ENCODE data around the gene CFAP299.

Gene CFAP299

DNA sequence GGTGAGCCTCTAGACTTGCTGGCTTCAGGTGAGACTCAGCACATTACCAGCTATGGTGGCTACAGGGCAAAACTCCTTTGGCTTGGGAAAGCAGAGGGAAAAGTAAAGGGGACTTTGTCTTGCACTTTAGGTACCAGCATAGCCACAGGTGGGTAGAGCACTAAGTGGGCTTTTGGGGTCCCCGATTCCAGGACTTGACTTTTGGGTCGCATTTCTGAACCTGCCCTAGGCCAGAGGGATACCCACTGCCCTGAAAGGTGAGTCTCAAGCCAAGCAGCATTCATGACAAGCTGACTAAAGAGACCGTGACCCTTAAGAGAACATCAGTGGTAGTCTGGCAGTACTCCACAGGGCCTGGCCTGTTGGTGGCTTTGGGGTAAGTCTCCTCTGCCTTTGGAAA lies 224.8 kb downstream of the CFAP299 start:
- H3K4me3 ChIP-seq (ENCODE audit: low read length), result no peak overlapping the region
- DNase-seq (ENCODE audit: low read depth), result no peak
- TF ChIP-seq, protein P1, sequence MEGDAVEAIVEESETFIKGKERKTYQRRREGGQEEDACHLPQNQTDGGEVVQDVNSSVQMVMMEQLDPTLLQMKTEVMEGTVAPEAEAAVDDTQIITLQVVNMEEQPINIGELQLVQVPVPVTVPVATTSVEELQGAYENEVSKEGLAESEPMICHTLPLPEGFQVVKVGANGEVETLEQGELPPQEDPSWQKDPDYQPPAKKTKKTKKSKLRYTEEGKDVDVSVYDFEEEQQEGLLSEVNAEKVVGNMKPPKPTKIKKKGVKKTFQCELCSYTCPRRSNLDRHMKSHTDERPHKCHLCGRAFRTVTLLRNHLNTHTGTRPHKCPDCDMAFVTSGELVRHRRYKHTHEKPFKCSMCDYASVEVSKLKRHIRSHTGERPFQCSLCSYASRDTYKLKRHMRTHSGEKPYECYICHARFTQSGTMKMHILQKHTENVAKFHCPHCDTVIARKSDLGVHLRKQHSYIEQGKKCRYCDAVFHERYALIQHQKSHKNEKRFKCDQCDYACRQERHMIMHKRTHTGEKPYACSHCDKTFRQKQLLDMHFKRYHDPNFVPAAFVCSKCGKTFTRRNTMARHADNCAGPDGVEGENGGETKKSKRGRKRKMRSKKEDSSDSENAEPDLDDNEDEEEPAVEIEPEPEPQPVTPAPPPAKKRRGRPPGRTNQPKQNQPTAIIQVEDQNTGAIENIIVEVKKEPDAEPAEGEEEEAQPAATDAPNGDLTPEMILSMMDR (conservative IDR thresholded peaks at IDR 0.05; ENCODE audit: low read length), result no peak

DNA sequence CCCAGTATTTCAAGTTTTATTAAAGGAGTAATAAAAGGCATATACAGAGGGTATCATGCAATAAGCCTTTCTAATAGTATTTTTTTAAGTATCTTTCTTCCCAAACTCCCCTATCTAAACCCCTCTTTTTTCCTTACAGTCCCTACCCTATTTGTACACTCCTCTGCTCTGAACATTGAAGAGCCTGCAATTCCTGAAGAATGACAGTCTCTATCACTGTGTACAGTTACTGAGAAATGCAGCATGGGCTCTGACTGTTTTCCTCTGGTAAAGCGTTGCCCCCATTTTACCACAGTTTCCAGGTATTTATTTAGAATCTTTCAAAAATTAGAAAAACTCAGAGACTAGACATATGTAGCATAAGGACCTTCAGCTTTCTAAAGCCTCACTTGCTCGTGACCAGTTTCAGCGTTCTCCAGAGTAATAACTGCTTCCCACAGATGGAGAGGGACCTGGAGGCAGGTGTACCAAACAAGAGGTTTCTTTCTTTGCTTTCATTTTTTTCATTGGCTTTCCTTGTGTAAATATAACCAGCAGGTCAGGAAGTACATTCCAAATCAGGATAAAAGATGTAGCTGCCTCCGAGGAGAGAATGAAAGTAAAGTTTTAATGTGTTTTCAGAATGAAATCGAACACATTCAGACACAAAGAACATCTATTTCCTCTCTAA lies 230.8 kb downstream of the CFAP299 start:
- H3K4me3 ChIP-seq (ENCODE audit: low read length), result peak overlapping the region; percentile 32
- TF ChIP-seq, protein P1 (conservative IDR thresholded peaks at IDR 0.05; ENCODE audit: low read length), result no peak
- no peak for DNase-seq (ENCODE audit: low read depth)

DNA sequence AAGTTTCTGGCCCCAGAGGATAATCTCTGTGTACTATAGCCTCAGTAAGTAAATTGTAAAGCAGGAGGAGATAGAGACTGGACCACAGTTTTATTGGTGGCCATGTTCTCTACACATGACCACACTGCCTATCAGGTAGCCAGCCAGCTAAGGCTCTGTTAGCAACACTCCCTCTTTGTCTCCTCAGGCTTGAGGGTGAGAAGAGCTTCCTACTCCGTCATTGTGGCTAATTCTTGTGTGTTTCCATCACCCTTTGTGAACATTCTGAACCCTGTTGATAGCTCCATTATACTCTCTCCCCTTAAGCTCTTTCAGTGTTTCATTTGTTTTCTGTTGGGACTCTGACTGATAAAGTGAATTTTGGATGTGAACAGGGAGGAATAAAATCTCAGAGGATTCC lies 233.4 kb downstream of the CFAP299 start:
- TF ChIP-seq, protein P1 (conservative IDR thresholded peaks at IDR 0.05; ENCODE audit: low read length), result no peak
- DNase-seq (ENCODE audit: low read depth), result no peak

DNA sequence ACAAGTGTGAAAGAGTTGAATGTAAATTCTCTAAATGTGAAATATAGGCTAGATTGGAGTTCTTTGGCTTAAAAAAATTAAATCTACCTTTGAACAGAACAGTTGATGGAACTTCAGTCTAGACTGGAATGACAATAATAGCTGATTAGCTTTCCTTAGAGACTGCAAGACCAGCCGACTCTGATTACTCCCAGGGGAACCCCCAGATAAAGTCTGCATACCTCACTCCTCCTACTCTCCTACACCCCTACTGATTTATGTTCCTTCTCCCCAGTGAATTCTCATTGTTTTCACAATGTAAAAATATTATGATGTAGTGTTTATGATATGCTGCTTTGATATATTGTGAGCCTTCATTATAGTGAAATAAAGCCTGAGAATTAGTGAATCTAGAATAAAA lies 241.3 kb downstream of the CFAP299 start:
- no peak overlapping the region for H3K4me3 ChIP-seq (ENCODE audit: low read length)
- TF ChIP-seq, protein P1 (conservative IDR thresholded peaks at IDR 0.05; ENCODE audit: low read length), result no peak
- DNase-seq (ENCODE audit: low read depth), result no peak

More for the DNA sequence above, 233.4 kb downstream of the CFAP299 start:
- no peak overlapping the region for H3K4me3 ChIP-seq (ENCODE audit: low read length)

DNA sequence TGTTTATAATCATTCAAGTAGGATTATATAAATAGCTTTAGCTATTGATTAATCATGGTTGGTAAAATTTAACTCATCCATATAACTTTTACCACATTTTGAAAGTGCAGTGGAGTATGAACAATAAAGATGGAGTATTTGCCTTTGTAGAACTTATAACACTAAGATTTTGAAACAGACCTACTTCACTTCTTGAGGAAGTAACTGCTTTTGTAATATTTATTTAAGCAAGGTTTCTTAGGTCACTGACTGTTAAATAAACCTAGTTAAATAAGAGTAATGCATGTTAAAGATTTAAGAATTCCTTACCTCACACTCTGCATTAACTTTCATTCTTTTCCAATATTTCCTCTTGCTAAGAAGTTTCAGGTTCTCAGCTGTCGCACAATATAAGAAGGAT lies 242.5 kb downstream of the CFAP299 start:
- TF ChIP-seq, protein P1 (conservative IDR thresholded peaks at IDR 0.05; ENCODE audit: low read length), result no peak
- DNase-seq (ENCODE audit: low read depth), result no peak
- no peak overlapping the region for H3K4me3 ChIP-seq (ENCODE audit: low read length)

DNA sequence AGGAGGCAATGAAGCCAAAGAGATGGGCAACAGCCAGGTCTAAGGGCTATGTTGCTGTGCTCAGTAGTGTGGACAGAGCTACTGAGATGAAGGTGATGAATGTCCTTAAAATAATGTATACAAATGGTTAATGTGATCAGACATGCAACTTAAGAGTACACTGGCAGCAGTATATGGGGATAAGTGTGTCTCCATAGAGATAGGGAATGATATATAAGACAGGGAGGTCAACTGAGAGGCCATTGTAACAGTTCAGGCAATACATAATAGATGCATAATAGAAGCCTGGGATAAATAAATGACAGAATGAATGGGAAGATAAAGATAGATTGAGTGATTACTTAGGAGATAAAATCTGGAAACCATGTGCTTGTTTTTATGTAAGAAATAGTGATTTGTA lies 250.0 kb downstream of the CFAP299 start:
- TF ChIP-seq, protein P1 (conservative IDR thresholded peaks at IDR 0.05; ENCODE audit: low read length), result no peak
- DNase-seq (ENCODE audit: low read depth), result no peak
- H3K4me3 ChIP-seq (ENCODE audit: low read length), result no peak overlapping the region

DNA sequence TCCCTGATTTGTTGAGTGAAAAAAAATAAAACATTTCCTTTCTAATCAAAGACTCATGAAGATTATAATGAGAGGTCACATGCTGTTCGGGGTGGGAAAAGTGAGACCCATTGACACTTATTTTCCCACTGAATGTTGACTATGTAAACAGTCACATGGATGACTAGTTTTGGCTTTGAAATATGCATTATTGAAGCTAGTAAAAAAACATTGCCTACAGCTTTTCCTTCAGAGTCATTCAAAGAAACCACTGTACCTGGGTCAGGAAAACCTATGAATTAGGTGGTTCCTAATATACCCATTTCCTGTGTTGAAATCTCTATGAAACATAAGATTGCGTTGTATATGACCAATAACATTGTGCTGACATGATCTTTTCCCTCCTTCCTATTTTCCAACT lies 251.2 kb downstream of the CFAP299 start:
- DNase-seq (ENCODE audit: low read depth), result no peak
- TF ChIP-seq, protein P1 (conservative IDR thresholded peaks at IDR 0.05; ENCODE audit: low read length), result no peak
- no peak overlapping the region for H3K4me3 ChIP-seq (ENCODE audit: low read length)
